Measurements from ENCODE around the gene FBLN1.
"Not testable (repeated sequence)": the region's sequence is repeated elsewhere in the genome, so short reads cannot be mapped to it uniquely, and the experiment has no call there.

Gene FBLN1

DNA sequence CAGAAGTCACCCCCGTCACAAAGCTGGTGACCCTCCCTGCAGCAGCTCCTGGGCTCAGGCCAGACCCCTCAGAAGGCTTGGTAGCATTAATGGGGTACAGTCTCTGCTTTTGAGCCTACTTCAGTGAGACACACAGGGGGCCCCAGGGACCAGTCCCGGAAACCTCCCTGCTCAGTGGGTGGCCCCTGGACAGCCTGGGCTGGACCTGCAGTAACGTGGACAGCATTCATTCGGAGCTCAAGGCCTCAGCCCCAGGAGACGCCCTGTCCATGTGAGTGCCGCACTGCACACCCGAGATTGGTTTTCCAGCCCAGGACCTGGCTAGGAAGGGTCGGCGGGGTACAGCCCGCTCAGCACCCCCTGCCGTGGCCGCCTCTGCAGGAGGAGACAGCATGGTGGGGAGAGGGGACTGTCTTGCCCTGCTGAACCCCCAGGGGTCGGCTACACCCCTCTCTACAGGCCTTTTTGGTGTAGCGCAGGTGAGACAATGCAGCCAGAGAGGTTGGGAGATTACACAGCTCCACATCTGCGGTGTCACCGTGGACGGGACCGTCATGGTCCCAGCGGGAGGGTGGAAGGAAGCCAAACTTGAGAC lies 83.4 kb downstream of the FBLN1 start:
- no peak for DNase-seq

DNA sequence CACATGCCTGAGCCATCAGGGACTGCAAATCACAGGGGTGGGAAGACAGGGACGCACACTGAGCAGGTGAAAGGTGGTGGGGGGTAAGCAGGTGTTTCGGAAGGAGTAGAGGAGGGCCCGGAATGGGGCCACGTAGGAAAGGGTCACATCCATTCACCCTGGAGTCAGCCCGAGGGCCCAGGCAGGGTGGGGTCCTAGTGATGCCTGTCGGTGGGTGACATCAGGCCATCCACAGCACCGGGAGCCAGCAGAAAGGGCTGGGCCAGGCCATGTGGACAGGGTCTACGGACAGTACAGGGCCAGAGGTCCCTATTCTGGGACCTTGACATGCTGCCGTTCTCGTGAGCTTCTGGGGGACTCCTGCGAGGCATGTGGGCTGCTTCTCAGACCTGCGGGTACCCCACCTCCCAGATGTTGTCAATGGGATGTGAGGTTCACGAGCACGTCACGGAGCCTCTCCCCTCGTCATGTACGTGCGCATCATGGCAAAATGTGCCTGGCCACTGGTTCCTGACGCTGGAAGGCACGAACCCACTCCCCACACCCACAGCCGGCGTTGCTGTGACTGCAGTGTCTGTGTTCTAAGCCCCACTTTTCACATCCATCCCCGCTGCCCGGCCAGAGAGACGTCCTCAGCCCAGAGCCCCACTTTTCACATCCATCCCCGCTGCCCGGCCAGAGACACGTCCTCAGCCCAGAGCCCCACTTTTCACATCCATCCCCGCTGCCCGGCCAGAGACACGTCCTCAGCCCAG lies 84.1 kb downstream of the FBLN1 start:
- DNase-seq = no peak

DNA sequence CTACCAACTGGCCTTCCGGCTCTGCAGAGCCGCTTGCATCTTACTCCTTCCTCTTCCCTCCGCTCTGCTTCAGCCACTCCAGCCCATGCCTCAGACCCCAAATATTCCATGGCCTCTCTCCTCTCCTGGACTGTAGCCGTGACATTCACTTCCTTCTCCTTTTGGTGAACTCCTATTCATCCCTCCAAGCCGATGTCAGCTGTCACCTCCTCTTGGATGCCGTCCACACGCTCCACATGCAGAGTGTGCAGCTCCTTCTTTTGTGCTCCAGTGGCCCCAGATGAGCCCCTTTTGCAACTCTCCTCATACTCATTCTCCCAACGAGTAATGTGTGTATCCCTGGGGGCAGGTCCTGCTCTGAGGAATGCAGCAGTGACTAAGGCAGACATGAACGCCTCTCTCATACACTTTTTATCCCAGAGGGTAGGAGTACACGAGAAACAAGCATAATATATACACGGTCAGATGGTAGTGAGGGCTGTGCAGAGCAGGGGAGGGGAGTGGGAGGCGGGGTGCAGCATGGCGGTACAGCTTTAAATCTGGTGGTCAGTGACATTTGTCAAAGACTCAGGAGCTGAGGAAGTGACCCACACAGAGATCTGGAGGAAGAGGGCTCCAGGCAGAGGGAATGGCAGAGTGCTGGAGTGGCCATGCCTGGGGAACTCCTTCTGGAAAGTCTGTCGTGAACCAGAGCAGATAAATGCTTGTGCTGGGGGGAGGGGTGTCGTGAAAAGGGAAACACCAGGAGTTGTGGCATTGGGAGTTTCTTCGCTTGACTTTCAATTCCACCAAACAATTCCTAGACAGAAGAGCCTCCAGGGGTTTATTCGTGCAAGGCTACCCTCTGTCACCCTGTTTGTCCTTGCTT lies 85.2 kb downstream of the FBLN1 start:
- DNase-seq = no peak

DNA sequence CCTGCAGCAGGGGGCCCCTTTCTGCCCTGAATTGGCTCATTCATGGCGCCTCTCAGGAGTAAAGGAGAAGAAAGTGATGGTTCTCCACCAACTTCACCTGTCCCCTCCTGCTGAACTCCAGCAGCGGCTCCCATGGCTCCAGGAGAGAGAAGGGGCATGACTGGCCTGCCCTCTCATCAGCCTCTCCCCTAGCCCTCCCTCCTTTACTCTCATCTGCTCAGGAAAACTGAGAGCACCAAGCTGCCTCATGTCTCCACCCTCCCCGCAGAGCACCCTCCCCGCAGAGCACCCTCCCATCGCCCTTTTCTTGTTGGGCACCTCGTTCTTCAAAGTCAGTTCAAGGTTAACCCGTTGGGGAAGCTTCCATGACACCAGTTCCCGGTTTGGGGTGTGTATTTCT lies 86.9 kb downstream of the FBLN1 start:
- DNase-seq = no peak

DNA sequence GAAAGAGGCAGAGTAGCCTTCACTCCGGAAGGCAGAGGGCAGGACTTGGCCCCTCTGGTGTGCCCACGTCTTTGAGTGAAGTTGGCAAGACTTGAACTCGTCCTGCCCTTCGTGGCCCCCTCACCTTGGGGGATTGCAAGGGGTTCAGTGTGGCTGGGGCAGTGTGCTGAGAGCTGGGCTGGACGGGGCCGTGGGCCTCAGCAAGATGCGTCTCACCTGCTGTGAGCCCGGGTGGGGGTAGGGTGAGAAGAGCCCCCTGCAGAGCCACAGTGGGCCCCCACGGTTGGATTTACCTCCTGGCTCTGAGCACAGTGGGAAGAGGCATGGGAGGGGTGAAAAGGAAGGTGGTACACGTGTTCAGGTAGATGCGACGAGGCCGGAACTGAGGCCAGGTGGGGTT lies 87.6 kb downstream of the FBLN1 start:
- no peak for DNase-seq

DNA sequence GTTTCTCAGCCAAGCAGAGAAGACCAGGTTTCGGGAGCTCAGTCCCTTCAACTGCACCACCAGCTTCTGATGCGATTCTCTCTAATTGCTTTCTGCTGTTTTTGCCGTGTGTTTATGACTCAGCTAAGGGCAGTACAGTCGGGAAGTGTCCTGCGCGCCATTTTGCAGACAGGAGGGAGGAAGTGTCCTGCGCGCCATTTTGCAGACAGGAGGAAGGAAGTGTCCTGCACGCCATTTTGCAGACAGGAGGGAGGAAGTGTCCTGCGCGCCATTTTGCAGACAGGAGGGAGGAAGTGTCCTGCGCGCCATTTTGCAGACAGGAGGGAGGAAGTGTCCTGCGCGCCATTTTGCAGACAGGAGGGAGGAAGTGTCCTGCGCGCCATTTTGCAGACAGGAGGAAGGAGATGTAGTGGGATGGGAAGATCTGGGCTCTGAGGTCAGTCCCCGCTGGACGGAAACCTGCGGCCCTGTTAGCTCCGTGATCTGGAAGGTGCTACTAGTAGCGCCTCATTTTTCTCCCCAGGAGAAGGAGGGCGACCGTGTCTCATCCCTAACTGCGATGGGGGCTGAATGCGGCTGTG lies 89.0 kb downstream of the FBLN1 start:
- DNase-seq = not testable (repeated sequence)

DNA sequence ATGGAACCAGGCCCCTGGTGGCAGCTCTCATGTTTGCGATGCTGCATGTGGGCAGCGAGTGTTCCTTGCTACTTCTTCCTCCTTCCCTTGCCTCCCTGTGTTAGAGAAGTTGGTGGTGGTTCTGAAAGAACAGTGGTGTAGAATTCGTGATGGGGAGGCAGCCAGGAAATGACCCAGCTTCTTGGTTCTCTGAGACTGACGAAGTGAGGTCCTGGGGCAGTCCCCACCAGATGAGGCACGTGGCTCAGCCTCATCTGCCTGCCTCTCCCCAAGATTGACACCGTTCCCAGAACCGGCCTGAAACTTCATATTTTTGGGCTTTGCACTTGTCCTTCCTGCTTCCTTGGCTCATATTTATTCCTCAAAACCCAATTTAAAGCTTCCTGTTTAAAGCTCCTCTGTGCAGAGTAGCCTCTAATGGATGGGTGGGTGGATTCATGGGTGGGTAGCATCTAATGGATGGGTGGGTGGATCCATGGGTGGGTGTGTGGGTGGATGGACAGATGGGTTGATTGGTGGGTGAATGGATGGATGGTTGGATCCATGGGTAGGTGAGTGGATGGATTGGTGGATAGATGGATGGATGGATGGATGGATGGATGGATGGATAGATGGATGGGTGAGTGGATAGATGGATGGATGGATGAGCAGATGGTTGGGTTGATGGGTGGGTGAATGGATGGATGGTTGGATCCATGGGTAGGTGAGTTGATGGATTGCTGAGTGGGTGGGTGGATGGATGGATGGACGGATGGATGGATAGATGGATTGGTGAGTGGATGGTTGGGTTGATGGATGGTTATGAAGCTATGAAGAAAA lies 91.6 kb downstream of the FBLN1 start:
- no peak for DNase-seq

DNA sequence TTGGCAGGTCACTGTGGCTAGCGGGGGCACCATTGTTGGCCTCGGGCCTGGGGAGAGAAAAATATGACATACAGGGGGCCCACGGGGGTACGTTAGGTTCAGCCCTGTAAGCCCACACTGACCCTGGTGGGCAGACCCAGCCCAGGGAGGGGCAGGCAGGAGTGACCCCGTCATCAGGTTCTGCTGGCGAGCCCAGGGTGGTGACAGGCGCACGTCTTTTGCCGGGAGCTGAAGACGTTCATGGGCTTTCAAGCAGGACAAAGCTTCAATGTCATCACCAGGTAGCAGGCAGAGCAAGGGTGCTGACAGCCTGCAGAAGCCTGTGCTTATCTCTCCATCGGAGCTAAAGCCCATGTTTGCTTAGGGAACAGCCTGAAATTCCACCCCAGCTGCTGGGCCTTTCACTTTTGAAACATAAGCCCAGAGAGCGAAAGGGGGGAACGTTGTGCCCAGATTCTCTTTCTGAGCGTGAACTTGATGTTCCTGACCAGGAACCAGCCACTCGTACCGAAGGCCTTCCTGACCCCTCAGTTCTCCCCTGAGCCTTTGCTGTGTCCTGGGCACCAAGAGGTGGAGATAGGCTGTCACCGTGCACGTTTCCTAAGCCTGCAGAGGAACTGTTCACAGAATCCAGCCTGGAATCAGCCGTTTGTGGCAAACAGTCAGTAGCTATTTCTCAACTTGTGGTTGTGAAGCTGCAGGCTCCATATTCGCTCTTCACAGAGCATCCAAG lies 94.9 kb downstream of the FBLN1 start:
- DNase-seq = no peak

DNA sequence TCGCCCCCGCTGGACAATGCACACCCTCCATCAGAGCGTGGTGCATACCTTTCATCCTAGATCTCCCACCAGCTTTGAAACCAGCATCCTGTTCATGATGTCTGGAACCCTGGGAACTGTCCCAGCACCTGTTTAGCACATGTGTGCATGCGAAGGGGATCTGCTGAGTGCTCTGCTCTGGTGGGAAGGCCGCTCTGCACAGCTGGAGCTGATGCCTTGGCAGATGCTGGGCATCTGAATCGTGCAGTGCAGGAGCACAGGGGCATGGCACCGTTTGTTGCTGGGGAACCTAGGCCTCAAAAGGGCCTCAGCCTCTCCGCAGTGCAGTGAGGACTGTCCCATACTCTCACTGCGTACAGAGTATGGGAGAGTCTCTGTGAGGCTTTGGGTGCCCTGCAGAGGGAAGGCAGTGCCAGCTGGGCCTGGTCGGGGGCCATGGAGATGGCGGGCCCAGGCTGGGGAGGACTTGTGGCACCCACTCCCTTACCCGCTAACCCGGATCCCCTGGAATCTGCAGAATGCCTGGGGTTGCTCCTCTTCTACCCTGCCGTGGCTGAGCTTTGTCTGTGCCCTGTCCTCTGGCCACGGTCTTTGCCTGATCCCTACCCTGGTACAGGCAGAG lies 96.0 kb downstream of the FBLN1 start:
- no peak for DNase-seq

DNA sequence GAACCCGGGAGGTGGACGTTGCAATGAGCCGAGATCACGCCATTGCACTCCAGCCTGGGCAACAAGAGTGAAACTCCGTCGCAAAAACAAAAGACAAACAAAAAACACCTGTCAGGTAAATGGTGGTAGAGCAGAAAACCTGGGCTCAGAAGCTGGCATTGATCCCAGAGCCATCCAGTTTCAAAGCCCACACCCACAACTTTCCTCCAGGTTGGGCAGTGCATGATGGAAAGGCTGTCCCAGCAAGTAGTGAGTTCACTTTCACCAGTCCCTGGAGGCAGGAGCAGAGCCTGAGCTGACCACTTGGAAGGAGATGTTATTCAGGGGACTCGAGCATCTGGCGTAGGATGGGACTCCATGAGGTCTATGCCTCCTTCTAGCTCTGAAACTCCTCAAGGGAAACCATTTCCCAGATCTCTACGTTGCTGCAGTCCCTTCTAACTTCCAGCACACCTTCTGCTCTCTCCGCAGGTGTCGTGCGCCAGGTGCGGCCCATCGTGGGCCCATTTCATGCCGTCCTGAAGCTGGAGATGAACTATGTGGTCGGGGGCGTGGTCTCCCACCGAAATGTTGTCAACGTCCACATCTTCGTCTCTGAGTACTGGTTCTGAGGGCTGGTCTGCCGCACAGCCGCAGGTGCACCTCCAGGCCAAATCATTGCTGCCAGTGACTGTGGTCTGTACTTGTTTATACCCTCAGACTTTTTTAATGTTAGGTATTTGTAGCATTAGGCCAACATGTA lies 97.3 kb downstream of the FBLN1 start:
- DNase-seq = no peak

DNA sequence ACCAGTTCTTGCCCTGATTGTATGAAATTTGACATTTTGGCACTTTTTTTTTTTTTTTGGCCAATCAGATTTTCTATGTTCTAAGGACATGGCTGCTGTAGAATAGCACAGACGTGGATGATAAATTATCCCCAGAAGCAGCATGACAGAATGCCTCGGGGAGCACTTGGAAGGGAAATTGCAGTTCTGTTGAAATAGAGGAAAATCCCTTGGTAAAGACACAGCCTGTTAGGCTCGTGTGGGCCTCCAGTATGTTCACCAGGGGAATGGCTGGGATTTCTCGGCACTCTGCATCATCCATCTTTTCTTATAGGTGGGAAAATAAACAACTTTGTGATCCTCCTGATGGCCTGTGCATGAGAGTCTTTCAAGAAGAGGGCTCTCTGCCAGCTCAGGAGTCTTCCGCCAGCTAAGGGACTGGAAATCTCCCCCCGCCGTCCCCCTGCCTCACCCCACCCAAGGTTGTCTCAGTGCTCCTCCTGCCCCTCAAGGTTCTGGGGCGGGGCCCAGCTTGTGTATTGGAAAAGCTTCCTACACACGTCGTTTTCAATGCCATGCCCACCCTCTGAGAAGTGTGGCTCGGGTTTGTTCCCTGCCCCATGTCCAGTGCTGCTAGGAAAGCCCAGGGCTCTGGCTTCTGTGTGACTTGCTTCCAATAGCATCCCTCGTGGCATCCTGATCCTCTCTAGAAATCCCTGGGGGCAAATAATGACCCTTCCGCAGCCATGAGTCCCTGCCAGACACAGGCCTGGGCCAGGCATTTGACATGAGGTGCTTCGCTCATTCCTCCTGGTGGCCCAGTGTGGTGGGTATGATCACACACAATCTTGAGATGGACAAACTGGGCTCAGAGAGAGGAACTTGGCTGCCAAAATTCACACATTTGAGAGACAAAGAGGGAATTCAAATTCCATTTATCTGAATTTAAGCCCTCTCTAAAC lies 98.4 kb downstream of the FBLN1 start:
- no peak for DNase-seq

DNA sequence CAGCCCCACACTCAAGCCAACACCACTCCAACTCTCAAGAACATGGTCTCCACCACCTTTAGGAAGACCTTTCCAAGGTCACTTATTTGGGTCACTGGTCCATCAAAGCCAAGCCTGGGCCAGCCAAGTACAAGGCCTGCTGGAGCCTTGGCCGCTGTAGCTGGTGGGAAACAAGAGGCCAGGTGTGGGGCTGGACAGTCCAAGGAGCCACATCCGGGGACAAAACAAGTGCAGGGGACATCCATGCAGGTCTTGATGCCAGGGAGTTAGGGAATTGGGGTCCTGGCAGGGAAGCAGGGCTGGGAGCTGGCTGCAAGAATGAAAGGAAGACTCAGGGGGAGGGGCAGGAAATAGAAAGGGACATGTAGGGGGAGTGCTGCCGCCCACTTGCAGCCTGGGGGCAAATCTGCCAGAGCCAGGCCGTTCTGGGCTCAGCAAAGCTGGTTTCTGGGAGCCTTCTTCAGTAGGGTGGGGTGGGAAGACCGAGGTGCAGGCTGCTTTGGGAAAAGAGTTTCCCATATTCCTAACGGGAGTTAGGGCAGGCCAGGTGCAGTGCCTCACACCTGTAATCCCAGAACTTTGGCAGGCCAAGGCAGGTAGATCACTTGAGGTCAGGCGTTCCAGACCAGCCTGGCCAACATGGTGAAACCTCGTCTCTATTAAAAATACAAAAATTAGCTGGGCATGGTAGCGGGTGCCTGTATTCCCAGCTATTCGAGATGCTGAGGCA lies 99.5 kb downstream of the FBLN1 start:
- no peak for DNase-seq

DNA sequence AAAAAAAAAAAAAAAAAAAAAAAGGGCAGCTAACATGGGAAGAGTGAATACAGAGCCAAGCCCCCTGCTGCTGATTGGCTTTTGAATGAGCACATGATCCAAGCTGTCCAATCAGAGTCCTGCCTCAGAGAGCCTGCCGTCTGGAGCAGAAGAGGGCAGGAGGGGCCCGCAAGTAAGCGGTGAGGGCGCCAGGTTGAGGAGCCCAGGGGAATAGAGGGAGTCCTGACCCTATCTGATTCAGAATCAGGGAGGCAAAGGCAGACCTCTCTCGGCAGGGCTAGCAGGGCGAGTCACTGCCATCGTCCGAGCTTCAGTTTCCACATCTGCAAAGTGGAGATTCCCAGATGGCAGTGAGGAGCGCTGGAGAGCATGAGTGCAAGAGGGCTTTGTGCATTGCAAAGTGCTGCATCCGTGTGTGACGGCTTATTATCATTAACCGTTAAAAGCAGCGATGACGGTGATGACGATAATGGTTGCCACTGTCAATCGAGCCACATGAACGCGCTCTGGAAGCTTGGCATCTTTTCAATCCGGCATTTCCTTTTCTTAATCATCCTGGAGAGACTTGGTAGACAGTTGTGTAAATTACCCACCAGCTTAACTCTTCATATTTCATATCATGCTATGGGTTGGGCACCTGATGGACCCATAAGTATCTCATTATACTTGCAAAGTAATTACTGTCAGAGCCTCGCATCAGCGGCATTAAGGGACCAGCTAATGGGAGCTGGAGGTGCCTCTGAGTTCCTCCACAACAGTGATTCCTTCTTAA lies 100.3 kb downstream of the FBLN1 start:
- DNase-seq = no peak

DNA sequence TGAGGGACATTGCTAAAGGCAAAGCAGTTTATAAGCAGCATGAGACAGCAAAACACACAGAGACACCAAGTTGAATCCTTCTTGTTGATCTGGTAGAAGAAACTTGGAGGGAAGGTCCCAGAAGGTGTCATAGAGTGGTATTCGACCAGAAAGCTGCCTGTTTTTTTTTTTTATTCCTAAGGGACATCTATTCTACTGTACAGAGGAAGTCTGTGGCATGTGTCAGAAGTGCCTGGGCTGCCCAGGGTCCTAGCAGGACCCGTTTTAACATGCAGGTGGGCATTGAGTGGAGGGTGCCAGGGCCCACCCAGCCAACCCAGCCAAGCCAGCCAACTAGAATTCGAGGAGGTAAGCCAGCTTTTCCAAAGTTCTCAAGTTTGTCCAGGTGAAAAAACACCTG lies 100.9 kb downstream of the FBLN1 start:
- no peak for DNase-seq

DNA sequence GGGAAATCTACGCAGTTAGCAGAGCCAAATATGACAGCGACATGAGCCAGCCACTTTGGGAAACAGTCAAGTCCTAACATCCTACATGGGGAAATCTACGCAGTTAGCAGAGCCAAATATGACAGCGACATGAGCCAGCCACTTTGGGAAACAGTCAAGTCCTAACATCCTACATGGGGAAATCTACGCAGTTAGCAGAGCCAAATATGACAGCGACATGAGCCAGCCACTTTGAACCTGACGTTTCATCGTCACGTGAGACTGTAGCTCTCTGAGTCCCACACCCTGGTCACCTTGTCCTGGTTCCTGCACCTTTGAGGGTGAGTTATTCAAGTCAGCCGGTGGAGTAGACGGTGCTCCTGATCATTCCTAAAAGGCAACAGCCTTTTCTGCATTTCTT lies 105.4 kb downstream of the FBLN1 start:
- not testable (repeated sequence) for DNase-seq

DNA sequence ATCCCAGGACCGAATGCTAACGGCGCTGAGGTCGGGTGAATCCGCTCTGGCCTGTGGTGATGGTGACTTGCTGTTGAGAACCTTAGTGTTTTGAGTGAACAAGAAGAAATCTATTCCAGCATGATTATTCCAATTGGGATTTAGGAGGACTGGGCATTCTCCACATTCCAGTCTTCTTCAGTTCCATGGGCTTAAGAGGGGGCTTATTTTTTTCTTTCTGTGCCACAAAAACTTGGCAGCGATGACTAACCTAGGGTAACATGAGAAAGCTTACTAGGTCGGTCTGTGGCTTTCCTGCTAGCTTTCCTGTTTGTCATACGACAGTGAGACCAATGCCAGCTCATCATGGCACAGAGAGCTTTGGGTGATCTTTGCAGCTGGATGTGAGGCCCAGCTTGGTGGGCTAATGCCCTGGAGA lies 106.1 kb downstream of the FBLN1 start:
- no peak for DNase-seq

DNA sequence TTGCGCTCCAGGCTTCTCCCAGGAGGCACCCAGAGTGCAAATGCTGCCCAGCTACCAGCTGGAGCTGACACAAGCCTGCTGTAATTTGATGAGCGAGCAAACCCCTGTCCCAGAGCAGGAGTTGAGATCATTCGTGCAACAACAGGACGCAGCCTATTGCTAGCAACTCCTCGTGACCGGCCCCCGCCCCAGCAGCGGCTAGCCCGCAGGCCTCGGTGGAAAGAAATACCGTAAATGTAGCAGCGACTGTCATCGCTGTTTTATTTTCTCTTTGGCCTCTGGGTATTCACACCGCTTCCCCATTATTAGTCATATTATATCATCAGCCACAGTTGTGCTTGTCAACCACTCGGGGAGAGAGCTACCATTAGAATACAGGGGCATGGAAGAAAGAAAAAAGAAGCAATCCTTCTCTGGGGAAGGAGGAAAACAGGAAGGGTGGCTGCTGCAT lies 109.8 kb downstream of the FBLN1 start:
- DNase-seq = no peak

DNA sequence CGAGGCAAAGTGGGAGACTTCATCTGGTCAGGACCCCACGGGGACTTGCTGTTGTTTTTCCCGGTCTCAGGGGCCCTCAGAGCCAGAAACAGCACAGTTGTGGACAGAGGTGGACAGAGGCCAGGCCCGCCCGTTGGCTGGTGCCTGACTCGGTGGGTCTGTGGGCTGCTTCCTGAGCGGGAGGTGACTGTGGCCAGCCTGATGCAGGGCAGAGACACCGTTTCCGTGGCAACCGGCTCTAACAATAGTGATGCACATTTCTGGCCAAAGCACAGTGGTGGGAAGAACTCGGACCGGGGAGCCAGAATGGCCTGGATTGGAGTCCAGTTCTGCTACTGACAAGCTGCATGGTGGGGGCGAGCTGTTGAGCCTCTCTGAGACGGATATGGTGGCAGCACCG lies 110.3 kb downstream of the FBLN1 start:
- no peak for DNase-seq

Measured in activated CD4-positive, CD25-positive, alpha-beta regulatory T cell treated with anti-CD3 and anti-CD28 coated beads, Interleukin-2, amount 50 U/mL, for 72 hours (primary cell).